ENCODE results near the gene MELTF. TPM values are rescaled to one million over a fixed set of nuclear protein-coding genes. Genes with fewer than 3 reads are reported as not detected.

The MELTF gene
- total RNA-seq, 1 experiment from 2014 or later: 9.2 TPM

DNA sequence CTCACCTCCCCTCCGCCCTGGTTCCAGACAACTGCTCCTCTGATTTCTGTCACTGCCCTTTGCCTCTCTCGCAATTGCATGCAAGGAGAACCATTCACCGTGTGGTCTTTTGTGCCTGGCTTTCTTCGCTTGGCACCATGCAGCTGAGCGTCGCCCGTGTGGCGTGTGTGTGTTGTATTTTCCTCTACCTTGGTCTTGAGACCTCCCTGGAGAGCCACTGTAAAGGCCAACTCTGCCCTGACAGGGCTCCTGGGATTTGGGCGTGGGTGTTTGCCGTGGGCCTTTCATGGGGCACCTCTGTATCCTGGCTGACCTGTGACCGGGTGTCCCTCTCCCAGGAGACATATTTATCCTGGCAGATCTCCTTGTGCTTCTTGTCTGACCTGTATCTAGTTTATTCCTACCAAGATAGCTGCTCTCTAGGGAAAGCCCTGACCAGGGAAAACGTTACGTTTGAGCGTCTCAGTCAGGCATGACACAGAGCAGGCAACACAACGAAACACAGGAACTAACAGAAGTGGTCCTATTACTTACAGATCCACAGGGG lies 59.0 kb downstream of the MELTF start:
- Histone ChIP-seq H2AFZ (ENCODE audit: low read length) (no peak overlapping the region), H3K27me3 (ENCODE audit: insufficient read depth, low read length) (peaks cover 41% of the 10 kb centered on the region), H3K4me1 (ENCODE audit: insufficient read depth, low read length) (no peaks in the 10 kb centered on the region), H4K8ac (replicated peaks; ENCODE audit: insufficient read length, low read depth, low read length) (no peak overlapping the region), H3K9me3 (ENCODE audit: control insufficient read depth, low read depth, low read length) (peaks cover 3% of the 10 kb centered on the region), H4K20me1 (ENCODE audit: control insufficient read depth, insufficient read depth, insufficient read length) (no peaks in the 10 kb centered on the region), H3K9ac (ENCODE audit: extremely low read depth, insufficient read length, low read length) (no peak overlapping the region), H3K79me1 (ENCODE audit: insufficient read depth, low read depth, low read length, poor library complexity, severe bottlenecking) (no peaks in the 10 kb centered on the region), H3K23me2 (ENCODE audit: insufficient read length, low read depth, low read length, poor library complexity, severe bottlenecking) (no peaks in the 10 kb centered on the region), H2BK20ac (ENCODE audit: low read depth, low read length, poor library complexity, severe bottlenecking) (no peak overlapping the region), H3K18ac (ENCODE audit: insufficient read length, low read depth, low read length) (no peak overlapping the region), H3K14ac (ENCODE audit: insufficient read depth, low read length) (no peak overlapping the region), H3K79me2 (ENCODE audit: insufficient read depth, low read length) (no peaks in the 10 kb centered on the region), H4K91ac (ENCODE audit: insufficient read length, low read depth, low read length) (no peak overlapping the region), H2AK5ac (ENCODE audit: insufficient read length, low read length) (no peak overlapping the region), H2BK12ac (ENCODE audit: insufficient read length, low read depth, low read length) (no peak overlapping the region), H3K4ac (ENCODE audit: low read depth, low read length) (no peak overlapping the region), H2BK15ac (ENCODE audit: low read depth, low read length) (no peak overlapping the region), H3T11ph (ENCODE audit: low read length) (no peak overlapping the region), H3K4me2 (ENCODE audit: insufficient read depth, insufficient read length, low read length) (no peak overlapping the region), H2BK120ac (ENCODE audit: low read depth, low read length, poor library complexity, severe bottlenecking) (no peak overlapping the region), H4K5ac (ENCODE audit: insufficient read length, low read depth, low read length) (no peak overlapping the region), H3K27ac (ENCODE audit: insufficient read length, low read depth, low read length) (no peak overlapping the region), H2BK5ac (ENCODE audit: insufficient read length, low read length) (no peak overlapping the region), H3K23ac (ENCODE audit: insufficient read length, low read depth, low read length) (no peak overlapping the region), H3K56ac (ENCODE audit: insufficient read length, low read depth, low read length) (no peak overlapping the region)
- Mint-ChIP-seq H3K27ac (no peak overlapping the region), H3K27me3 (ENCODE audit: low read depth) (peaks cover 66% of the 10 kb centered on the region), H3K36me3 (ENCODE audit: insufficient read depth in 1 of 3, low read depth in 3 of 3) (peaks cover 0 to 8% (median 4%) of the 10 kb centered on the region in 3 experiments; a peak in 2 of 7 replicates), H3K4me3 (peak overlapping the region; percentile 39 to 75), H3K9me3 (peaks cover 11 to 17% of the 10 kb centered on the region in 2 experiments), H3K4me1 (peaks cover 3 to 13% of the 10 kb centered on the region in 2 experiments; a peak in 3 of 4 replicates)
- TF ChIP-seq, protein P1, sequence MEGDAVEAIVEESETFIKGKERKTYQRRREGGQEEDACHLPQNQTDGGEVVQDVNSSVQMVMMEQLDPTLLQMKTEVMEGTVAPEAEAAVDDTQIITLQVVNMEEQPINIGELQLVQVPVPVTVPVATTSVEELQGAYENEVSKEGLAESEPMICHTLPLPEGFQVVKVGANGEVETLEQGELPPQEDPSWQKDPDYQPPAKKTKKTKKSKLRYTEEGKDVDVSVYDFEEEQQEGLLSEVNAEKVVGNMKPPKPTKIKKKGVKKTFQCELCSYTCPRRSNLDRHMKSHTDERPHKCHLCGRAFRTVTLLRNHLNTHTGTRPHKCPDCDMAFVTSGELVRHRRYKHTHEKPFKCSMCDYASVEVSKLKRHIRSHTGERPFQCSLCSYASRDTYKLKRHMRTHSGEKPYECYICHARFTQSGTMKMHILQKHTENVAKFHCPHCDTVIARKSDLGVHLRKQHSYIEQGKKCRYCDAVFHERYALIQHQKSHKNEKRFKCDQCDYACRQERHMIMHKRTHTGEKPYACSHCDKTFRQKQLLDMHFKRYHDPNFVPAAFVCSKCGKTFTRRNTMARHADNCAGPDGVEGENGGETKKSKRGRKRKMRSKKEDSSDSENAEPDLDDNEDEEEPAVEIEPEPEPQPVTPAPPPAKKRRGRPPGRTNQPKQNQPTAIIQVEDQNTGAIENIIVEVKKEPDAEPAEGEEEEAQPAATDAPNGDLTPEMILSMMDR (conservative IDR thresholded peaks at IDR 0.05): no peak
- DNase-seq: no peak
- WGBS (ENCODE audit: extremely low coverage, insufficient read length, low lambda C conversion rate): no CpG with 5 or more reads among the region's 15 CpGs

Measured in H9 (cell line).